GM10248 (cell line): ENCODE data around the gene CASP1.

Experiments used
- CTCF ChIA-PET: fragments of 300-600 bp; sonication (Branson Sonifier 250); formaldehyde crosslinking; extraction: SDS; loops from one replicate; lab custom pipeline; 2021; ENCODE audit warnings: antibody characterized with exemption; lab: Yijun Ruan, JAX
- POLR2A ChIA-PET: fragments of 350-650 bp; sonication (Branson Sonifier 250); formaldehyde crosslinking; extraction: SDS; loops from one replicate; lab custom pipeline; 2020; ENCODE audit warnings: antibody characterized with exemption; lab: Yijun Ruan, JAX
- DNase-seq: peaks from one replicate; pipeline ENCODE4 v3.0.0; 2012; ENCODE audit errors: extremely low spot score
- CTCF ChIP-seq: IDR thresholded peaks from 2 replicates; pipeline ENCODE4 v1.5.1; 2012; ENCODE audit warnings: mild to moderate bottlenecking, low read depth; ENCODE audit errors: extremely low read depth, missing control alignments, control extremely low read depth

The CASP1 gene

GRCh38 chr11:105024394-105024793 is 10.6 kb downstream of the CASP1 start:
- POLR2A ChIA-PET, result no interaction called here
- CTCF ChIA-PET, result no interaction called here
- TF ChIP-seq CTCF, result no peak
- DNase-seq, result no peak

- no peak for TF ChIP-seq CTCF
- DNase-seq, result no peak
- ChIA-PET POLR2A (no interaction called here), CTCF (interaction anchor here (1.7 kb wide), 1 partner anchor 10 kb away, joined by 5 read pairs; no protein-coding TSS in a partner anchor)
These were observed 11.9 kb downstream of the CASP1 start, which contains the start of gene CASP5 for GRCh38 chr11:105023003-105023402. TSS of gene CASP5 (minus strand) at chr11:105023168. CDS start at chr11:105023136, 32 bp downstream.

- CTCF ChIA-PET, result interaction anchor here (1.7 kb wide), 1 partner anchor 10 kb away, joined by 5 read pairs; no protein-coding TSS in a partner anchor
These were observed 12.4 kb downstream of the CASP1 start for GRCh38 chr11:105022527-105022926.

GRCh38 chr11:105007463-105007862 is 27.5 kb downstream of the CASP1 start:
- ChIA-PET CTCF (interaction anchor here (1.8 kb wide), 1 partner anchor 23 kb away, joined by 6 read pairs; no protein-coding TSS in a partner anchor), POLR2A (no interaction called here)
- TF ChIP-seq CTCF, result no peak
- no peak for DNase-seq

More at GRCh38 chr11:105022527-105022926, 12.4 kb downstream of the CASP1 start:
- no peak for TF ChIP-seq CTCF
- DNase-seq, result no peak
- POLR2A ChIA-PET, result no interaction called here

GRCh38 chr11:105005451-105005845 is 29.5 kb downstream of the CASP1 start:
- DNase-seq, result no peak
- no peak for TF ChIP-seq CTCF
- ChIA-PET CTCF (no interaction called here), POLR2A (no interaction called here)

GRCh38 chr11:105004021-105004420 is 30.9 kb downstream of the CASP1 start:
- ChIA-PET CTCF (no interaction called here), POLR2A (no interaction called here)
- no peak for DNase-seq
- TF ChIP-seq CTCF, result no peak
